Stimulated activated naive CD8-positive, alpha-beta T cell treated with anti-CD3 and anti-CD28 coated beads, Interleukin-15, Interleukin-2, amounts not matched to agents 100 U/mL and 50 U/mL, for 24 hours (primary cell): ENCODE measurements around the gene ZRSR2.

ENCODE experiments used
- ATAC-seq: fragments of 150-1000 bp; cut with Tn5 transposase; one replicate; pipeline ENCODE4 v1.10.0; 2021
- DNase-seq: peaks from one replicate; pipeline ENCODE4 v3.0.0; 2021

ZRSR2 gene

GRCh38 chrX:15853586-15854079 is 63.3 kb downstream of the ZRSR2 start:
- no peak for DNase-seq
- no peak for ATAC-seq

DNA sequence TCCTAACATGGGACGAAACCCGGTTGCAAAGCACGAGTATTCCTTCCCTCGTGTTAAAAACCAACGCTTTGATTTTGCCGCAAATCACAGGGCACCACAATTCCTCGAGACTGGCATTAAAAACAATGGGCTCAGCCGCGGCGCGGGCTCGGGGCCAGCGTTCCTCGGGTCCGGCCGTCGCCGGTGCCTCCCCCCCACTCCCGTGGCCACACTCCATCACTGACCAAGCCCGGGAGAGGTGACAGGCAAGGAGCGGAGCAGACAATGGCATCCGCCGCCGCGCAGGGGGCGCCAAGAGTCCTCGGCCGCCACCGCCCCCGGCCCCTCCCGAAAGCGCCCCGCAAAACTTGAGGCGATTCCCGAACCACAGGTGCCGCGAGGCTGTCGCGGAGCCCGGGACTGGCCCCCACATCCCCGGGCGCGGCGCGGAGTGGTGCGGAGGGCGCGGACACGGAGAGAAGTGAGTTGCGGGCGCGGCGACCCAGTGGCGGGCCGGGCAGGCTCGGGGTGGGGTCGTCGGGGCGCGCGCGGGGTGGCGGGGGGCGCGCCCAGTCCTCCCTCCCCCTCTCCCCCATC is 63.9 kb downstream of the ZRSR2 start:
- peak; percentile 8 for ATAC-seq
- peak; percentile 53 for DNase-seq

GRCh38 chrX:15854712-15855567 is 64.7 kb downstream of the ZRSR2 start, which contains the start of gene AP1S2:
Gene AP1S2, minus strand, starts transcription at chrX:15854813. Its CDS starts 2,289 bp downstream, at chrX:15852524.
- DNase-seq (peak; percentile 90), ATAC-seq (peak; percentile 99)

DNA sequence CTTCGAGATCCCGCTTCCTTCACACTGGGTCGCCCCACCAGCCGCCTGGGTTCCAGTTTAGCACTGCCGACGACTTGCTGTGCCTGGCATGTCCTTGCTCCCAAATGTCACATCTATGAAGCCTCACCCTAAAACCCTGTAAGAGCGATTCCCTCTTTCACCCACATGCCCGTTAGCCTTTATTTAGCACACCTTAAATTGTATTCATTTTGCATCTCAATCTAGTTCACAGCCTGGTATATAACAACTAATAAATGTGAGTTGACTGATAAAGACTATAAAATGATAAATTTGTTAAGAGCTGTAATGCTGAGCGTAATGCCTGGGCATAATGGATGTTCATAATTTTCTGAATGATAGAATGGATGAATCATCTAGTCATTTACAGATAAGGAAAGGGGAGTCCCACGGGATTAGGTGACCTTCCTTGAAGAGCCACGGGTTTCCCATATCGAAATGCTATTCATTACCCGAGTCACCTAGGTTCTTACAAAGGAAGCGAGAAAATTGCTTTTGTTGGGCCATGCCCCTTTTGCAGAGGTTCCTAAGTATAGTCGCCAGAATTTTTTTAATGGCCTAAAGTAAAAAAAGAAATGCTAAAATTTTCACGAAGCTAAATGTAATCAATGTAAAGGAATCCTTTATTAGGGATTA is 65.4 kb downstream of the ZRSR2 start:
- no peak for DNase-seq
- ATAC-seq, result no peak

- no peak for DNase-seq
These were observed 65.9 kb downstream of the ZRSR2 start for GRCh38 chrX:15856222-15856587.

GRCh38 chrX:15856636-15857035 is 66.4 kb downstream of the ZRSR2 start:
- ATAC-seq, result no peak

More at GRCh38 chrX:15856222-15856587, 65.9 kb downstream of the ZRSR2 start:
- no peak for ATAC-seq

DNA sequence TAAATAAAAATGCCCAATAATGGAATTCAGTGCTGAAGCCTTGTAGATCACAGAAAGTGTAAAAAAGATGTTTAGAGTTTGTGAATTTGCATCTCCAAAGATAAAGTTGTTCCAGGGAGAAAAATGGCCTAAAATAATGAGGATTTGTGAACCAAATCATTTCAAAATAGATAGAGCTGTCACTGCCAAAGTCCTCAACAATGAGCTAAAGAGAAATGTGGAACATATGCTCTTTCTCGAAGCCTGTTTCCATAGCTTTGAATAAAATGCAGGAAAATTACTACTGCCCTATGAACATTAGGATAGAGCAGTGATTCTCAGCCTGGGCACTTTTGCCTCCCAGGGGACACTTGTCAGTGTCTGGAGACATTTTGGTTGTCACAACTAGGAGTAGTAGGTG is 67.8 kb downstream of the ZRSR2 start:
- ATAC-seq (no peak), DNase-seq (no peak)

More at GRCh38 chrX:15856636-15857035, 66.4 kb downstream of the ZRSR2 start:
- no peak for DNase-seq

GRCh38 chrX:15860921-15861320 is 70.6 kb downstream of the ZRSR2 start:
- DNase-seq (no peak), ATAC-seq (no peak)

- ATAC-seq, result no peak
- no peak for DNase-seq
These were observed 73.7 kb downstream of the ZRSR2 start for GRCh38 chrX:15864023-15864422.

- DNase-seq, result no peak
- no peak for ATAC-seq
These were observed 74.3 kb downstream of the ZRSR2 start for GRCh38 chrX:15864629-15865028.

DNA sequence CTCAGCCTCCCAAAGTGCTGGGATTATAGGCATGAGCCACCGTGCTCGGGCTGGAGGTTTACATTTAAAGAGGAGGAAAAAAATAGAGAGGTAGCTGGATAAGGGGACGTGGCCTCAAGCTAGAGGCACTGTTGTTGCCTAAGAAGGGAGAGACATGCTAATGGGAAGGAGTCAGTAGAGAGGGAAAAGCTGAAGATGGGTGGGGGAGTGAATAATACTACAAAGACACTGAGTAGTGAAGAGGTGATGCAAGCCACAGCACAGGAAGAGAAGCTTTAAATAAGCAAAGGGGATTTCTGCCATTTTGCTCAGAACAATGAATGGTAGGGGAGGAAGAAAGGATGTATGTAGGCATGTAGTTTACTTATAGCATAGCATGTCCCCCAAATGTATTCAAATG is 75.9 kb downstream of the ZRSR2 start:
- DNase-seq (no peak), ATAC-seq (no peak)

- ATAC-seq, result no peak
These were observed 79.4 kb downstream of the ZRSR2 start for GRCh38 chrX:15869695-15870094.

DNA sequence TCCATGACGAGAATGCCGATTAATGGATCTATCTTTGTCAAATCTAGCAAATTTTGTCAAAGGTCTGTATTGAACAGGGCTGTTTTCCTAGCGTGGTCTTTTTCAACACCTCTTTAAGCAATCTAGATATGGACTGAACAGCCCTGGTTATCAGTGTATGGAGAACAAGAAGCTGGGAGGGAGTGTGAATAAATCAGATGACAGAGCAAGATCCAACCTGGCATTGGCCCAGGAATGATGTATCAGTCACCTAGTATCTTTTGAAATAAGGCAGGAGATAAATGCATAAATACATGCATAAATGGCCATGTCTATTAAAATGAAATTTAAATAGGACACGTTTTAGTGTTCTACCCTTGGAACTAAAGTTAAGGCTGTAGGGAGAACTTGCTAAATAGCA is 80.0 kb downstream of the ZRSR2 start:
- DNase-seq (no peak), ATAC-seq (no peak)

More at GRCh38 chrX:15869695-15870094, 79.4 kb downstream of the ZRSR2 start:
- no peak for DNase-seq
